ENCODE measurements around the gene RASD1. TPM values are rescaled to one million over a fixed set of nuclear protein-coding genes. Genes with fewer than 3 reads are reported as not detected.
"Not testable (repeated sequence)": the region's sequence is repeated elsewhere in the genome, so short reads cannot be mapped to it uniquely, and the experiment has no call there.

Gene RASD1
- total RNA-seq, 1 experiment from 2014 or later = 0.30 TPM

DNA sequence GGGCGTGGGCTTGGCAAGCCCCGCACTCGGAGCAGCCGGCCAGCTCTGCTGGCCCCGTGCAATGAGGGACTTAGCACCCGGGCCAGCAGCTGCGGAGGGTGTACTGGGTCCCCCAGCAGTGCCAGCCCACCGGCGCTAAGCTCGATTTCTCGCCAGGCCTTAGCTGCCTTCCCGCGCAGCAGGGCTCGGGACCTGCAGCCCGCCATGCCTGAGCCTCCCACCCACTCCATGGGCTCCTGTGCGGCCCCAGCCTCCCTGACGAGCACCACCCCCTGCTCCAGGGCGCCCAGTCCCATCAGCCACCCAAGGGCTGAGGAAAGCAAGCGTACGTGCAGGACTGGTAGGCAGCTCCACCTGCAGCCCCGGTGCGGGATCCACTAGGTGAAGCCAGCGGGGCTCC is 9.8 kb downstream of the RASD1 start:
- POLR2A ChIA-PET; RAD21 ChIA-PET (ENCODE audit: low non-redundant PET in 1 of 2, low total read pairs in 2 of 2, uncharacterized antibody in 2 of 2, unreplicated experiment in 2 of 2); H3K27ac ChIP-seq (ENCODE audit: low read depth, low read length); H3K9me3 ChIP-seq (ENCODE audit: control insufficient read depth in 1 of 2, insufficient read depth in 1 of 2, low read depth in 1 of 2, low read length in 2 of 2); H3K4me2 ChIP-seq (ENCODE audit: low read length); H2AFZ ChIP-seq (ENCODE audit: low read depth, low read length, poor library complexity, severe bottlenecking); H3K9ac ChIP-seq (ENCODE audit: low read length); intact Hi-C loops (cut with micrococcal nuclease); H4K20me1 ChIP-seq (ENCODE audit: insufficient read depth); H3K9me2 ChIP-seq (ENCODE audit: insufficient read depth); DNase-seq (ENCODE audit: low read depth, low spot score); BruUV-seq (replicated peaks); ATAC-seq; H3K4me3 ChIP-seq (replicated peaks in 1 of 2; ENCODE audit: low read depth in 1 of 2, low read length in 2 of 2); H3K27me3 ChIP-seq (ENCODE audit: insufficient read depth, low read length); H3K4me1 ChIP-seq (ENCODE audit: control insufficient read depth in 1 of 2, insufficient read depth in 2 of 2, low read length in 2 of 2): not testable (repeated sequence)
- Histone ChIP-seq H3K36me3 (ENCODE audit: control insufficient read depth in 1 of 2, insufficient read depth in 2 of 2, low read length in 2 of 2) (peaks cover 5 to 23% of the 10 kb centered on the region in 2 experiments; a peak in 3 of 4 replicates), H3K79me2 (ENCODE audit: insufficient read depth, low read length) (peaks cover 67% of the 10 kb centered on the region)
- CTCF ChIA-PET = interaction anchor here (0.6 to 1.2 kb wide), 2 partner anchors 10 kb away, joined by 3 read pairs; partner anchors contain the start of gene RASD1

DNA sequence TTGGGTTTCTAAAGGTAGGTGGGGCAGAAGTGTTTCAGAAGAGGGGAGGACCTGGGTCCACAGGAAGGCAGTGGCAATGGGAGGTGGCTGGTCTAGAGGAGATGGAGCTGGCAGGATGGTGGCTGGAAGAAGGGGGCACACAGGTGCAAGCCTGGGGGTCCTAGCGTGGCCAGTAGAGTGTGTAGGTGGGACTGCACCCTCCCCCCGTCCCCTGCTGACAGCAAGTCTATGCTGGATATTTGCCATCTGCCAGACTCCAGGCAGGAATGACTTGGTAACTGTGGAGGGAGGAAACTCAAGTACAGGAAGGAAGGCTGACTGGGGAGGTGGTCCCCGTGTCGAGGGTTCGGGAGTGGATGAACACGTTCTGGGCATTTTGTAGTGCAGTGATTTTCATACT is 10.8 kb downstream of the RASD1 start:
- ATAC-seq = no peak
- peaks cover 77% of the 10 kb centered on the region for H3K79me2 ChIP-seq (ENCODE audit: insufficient read depth, low read length)

More for the DNA sequence above, 10.8 kb downstream of the RASD1 start:
- H3K4me1 ChIP-seq (ENCODE audit: control insufficient read depth in 1 of 2, insufficient read depth in 2 of 2, low read length in 2 of 2) = peaks cover 0 to 8% of the 10 kb centered on the region in 2 experiments; a peak in 2 of 4 replicates
- no peaks in the 10 kb centered on the region for H3K9me3 ChIP-seq (ENCODE audit: control insufficient read depth in 1 of 2, insufficient read depth in 1 of 2, low read depth in 1 of 2, low read length in 2 of 2)
- RAD21 ChIA-PET (ENCODE audit: low non-redundant PET in 1 of 2, low total read pairs in 2 of 2, uncharacterized antibody in 2 of 2, unreplicated experiment in 2 of 2) = no interaction called here
- CTCF ChIA-PET = no interaction called here
- H3K4me3 ChIP-seq (replicated peaks in 1 of 2; ENCODE audit: low read depth in 1 of 2, low read length in 2 of 2) = no peak overlapping the region
- no peak overlapping the region for H2AFZ ChIP-seq (ENCODE audit: low read depth, low read length, poor library complexity, severe bottlenecking)
- intact Hi-C loops (cut with micrococcal nuclease) = no loop called here
- DNase-seq (ENCODE audit: low read depth, low spot score) = no peak
- TF ChIP-seq MAX (IDR thresholded peaks at IDR 0.05) (no peak), SRF (IDR thresholded peaks at IDR 0.05; ENCODE audit: low read depth) (no peak), EZH2phosphoT487 (IDR thresholded peaks at IDR 0.05; ENCODE audit: borderline replicate concordance) (no peak)
- no peak overlapping the region for H3K27ac ChIP-seq (ENCODE audit: low read depth, low read length)
- H3K36me3 ChIP-seq (ENCODE audit: control insufficient read depth in 1 of 2, insufficient read depth in 2 of 2, low read length in 2 of 2) = peaks cover 5 to 19% of the 10 kb centered on the region in 2 experiments; a peak in 3 of 4 replicates
- POLR2A ChIA-PET = no interaction called here
- H4K20me1 ChIP-seq (ENCODE audit: insufficient read depth) = peaks cover 3% of the 10 kb centered on the region; the same call in 1 of the 2 replicates
- no peak overlapping the region for H3K4me2 ChIP-seq (ENCODE audit: low read length)
- H3K27me3 ChIP-seq (ENCODE audit: insufficient read depth, low read length) = no peaks in the 10 kb centered on the region
- BruUV-seq (replicated peaks) = no TSS peak
- no peaks in the 10 kb centered on the region for H3K9me2 ChIP-seq (ENCODE audit: insufficient read depth)
- no peak overlapping the region for H3K9ac ChIP-seq (ENCODE audit: low read length)

Data from HCT116 (cell line).